Measurements from ENCODE around the gene LRRC55.
A peak's percentile ranks its signal among the peaks of the same experiment; 100 is the strongest.

LRRC55 gene

DNA sequence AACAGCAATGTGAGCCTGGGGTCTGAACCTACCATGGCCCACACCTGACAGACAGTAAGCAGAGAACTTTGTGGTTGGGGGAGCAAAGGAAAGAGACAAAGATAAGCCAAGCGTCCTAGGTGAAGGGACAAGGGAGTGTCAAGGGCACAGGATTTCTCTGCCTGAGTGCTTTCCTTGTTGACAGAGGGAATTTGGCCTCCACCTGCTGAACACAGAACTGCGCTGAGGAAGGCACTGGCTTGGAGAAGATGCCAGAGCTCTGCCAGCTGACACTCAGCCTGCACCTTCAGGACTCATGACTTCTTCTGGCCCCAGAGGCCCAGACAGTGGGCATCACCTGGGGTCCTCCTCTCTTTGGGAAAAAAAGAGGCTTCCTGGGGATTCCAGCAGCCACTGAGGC is 789 bp upstream of the LRRC55 start:
- no peak for DNase-seq
- H3K9ac ChIP-seq (ENCODE audit: low read length): no peak overlapping the region
- H3K79me1 ChIP-seq (ENCODE audit: low read length): no peaks in the 10 kb centered on the region
- H2BK120ac ChIP-seq (ENCODE audit: low read depth, low read length): no peak overlapping the region
- no peak overlapping the region for H4K5ac ChIP-seq (ENCODE audit: low read length)
- no peaks in the 10 kb centered on the region for H3K36me3 ChIP-seq (ENCODE audit: control insufficient read depth, insufficient read depth, low read length)
- H4K8ac ChIP-seq (ENCODE audit: low read depth, low read length): no peak overlapping the region
- H3K79me2 ChIP-seq (ENCODE audit: control insufficient read depth, insufficient read depth, low read length): no peaks in the 10 kb centered on the region
- no CpG with 5 or more reads among the region's 2 CpGs for WGBS (ENCODE audit: extremely low coverage, insufficient coverage, low lambda C conversion rate)
- no peak overlapping the region for H3K4ac ChIP-seq (ENCODE audit: low read depth, low read length)
- peaks cover 2% of the 10 kb centered on the region for H3K4me1 ChIP-seq (ENCODE audit: control insufficient read depth, low read depth, low read length)
- no peak overlapping the region for H3K27ac ChIP-seq (ENCODE audit: low read depth, low read length)
- H3K4me2 ChIP-seq (ENCODE audit: low read length): peak overlapping the region; percentile 87
- no peak overlapping the region for H3K4me3 ChIP-seq (ENCODE audit: low read length)
- no peak overlapping the region for H3K18ac ChIP-seq (ENCODE audit: low read length)
- no peak overlapping the region for H3K23ac ChIP-seq (ENCODE audit: low read length)
- H3K56ac ChIP-seq (ENCODE audit: low read length): peak overlapping the region; percentile 52
- no peak overlapping the region for H2BK5ac ChIP-seq (ENCODE audit: low read length)
- peak overlapping the region; percentile 46 for H2AK5ac ChIP-seq (ENCODE audit: low read length)
- no peaks in the 10 kb centered on the region for H3K27me3 ChIP-seq (ENCODE audit: insufficient read depth, low read length, poor library complexity)
- no peak overlapping the region for H2BK15ac ChIP-seq (replicated peaks; ENCODE audit: low read depth)

DNA sequence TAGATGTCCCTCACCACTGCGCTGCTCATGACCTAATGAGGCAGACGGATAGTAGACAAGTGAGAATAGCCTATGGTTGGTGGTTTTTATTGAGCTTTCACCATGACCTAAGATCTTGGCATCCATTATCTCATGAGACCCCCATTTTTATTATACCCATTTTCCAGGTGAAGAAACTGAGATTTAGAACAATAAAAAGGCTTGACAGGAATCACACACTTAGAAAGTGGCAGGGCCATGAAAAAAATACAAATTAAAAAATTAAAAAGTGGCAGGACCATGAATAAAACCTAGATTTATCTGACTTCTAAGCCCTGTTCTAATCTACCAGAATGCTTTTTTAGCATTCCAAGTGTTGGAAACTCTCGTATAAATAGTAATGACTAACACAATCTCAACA is 1.1 kb downstream of the LRRC55 start:
- Histone ChIP-seq H2BK15ac (replicated peaks; ENCODE audit: low read depth) (no peak overlapping the region), H3K4me2 (ENCODE audit: low read length) (no peak overlapping the region), H4K5ac (ENCODE audit: low read length) (no peak overlapping the region), H3K18ac (ENCODE audit: low read length) (no peak overlapping the region), H3K79me2 (ENCODE audit: control insufficient read depth, insufficient read depth, low read length) (no peaks in the 10 kb centered on the region), H3K23ac (ENCODE audit: low read length) (no peak overlapping the region), H3K56ac (ENCODE audit: low read length) (no peak overlapping the region), H3K9ac (ENCODE audit: low read length) (no peak overlapping the region), H3K36me3 (ENCODE audit: control insufficient read depth, insufficient read depth, low read length) (no peaks in the 10 kb centered on the region), H3K4me1 (ENCODE audit: control insufficient read depth, low read depth, low read length) (peaks cover 2% of the 10 kb centered on the region), H2BK120ac (ENCODE audit: low read depth, low read length) (no peak overlapping the region), H3K4me3 (ENCODE audit: low read length) (no peak overlapping the region), H2BK5ac (ENCODE audit: low read length) (no peak overlapping the region), H3K27ac (ENCODE audit: low read depth, low read length) (no peak overlapping the region), H3K4ac (ENCODE audit: low read depth, low read length) (no peak overlapping the region), H3K79me1 (ENCODE audit: low read length) (no peaks in the 10 kb centered on the region), H4K8ac (ENCODE audit: low read depth, low read length) (no peak overlapping the region), H3K27me3 (ENCODE audit: insufficient read depth, low read length, poor library complexity) (no peaks in the 10 kb centered on the region), H2AK5ac (ENCODE audit: low read length) (no peak overlapping the region)
- no CpG with 5 or more reads among the region's 3 CpGs for WGBS (ENCODE audit: extremely low coverage, insufficient coverage, low lambda C conversion rate)
- no peak for DNase-seq

DNA sequence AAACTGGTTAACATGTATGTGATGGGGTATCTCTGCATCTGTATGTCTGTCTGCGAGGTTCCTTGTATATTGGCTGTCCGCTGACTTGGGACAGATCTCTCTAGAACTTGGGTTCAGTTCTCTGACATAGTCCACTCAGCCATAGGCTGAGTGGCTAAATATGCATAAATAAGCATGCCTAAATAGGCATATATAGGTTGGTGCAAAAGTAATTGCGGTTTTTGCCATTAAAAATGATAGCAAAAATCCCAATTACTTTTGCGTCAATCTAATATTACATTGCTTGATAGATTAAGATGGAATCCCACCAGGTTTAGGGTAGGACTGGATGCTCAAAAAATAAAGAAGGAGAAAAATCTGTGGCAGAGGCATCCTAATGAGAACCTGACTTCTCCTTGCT is 8.8 kb downstream of the LRRC55 start:
- no peak for DNase-seq

DNA sequence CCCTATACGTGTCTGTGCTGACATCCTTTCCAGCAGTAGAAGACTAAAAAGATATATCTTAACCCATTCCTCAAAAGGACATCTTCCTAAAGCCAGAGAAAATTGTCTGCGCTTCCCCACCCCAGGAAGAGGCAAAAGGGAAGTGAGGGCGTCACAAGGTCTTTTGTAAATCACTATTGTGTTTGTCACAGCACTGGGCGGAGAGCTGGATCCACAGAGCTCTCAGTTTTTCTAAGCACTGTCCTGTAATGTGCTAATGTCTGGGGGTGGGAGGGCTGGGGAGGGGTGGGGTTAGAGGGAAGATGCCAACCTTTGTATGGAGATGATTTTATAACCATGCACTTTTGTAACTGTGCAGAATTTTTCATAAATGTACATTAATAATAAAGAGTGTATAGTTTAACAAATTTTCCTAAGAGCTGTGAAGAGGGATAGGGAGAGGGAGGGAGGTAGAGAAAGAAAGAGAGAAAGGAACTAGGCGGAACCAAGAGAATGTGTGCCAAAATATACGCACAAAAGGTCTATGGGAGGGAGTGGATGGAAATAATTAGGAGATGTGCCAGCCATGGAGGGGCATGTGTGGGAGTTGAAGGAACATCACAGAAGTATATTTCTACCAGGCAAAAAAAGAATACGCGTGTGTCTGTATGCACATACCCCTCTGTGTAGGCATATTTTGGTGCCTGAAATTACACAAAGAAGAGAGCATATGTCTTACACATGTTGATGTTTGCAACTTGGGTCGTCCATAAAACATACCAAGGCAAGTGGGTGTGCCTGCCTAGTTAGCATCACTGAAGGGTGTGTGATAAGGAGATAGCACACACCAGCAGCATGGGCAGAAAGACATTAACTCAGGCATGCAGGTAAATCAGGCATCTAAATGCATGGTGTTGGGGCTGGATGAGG is 9.8 kb downstream of the LRRC55 start:
- Histone ChIP-seq H3K9ac (ENCODE audit: low read length) (no peak overlapping the region), H2BK5ac (ENCODE audit: low read length) (no peak overlapping the region), H3K4me2 (ENCODE audit: low read length) (no peak overlapping the region), H2BK15ac (replicated peaks; ENCODE audit: low read depth) (no peak overlapping the region), H4K8ac (ENCODE audit: low read depth, low read length) (no peak overlapping the region), H2BK120ac (ENCODE audit: low read depth, low read length) (no peak overlapping the region), H3K4me3 (ENCODE audit: low read length) (no peak overlapping the region), H3K4me1 (ENCODE audit: control insufficient read depth, low read depth, low read length) (peaks cover 4% of the 10 kb centered on the region), H3K27me3 (ENCODE audit: insufficient read depth, low read length, poor library complexity) (no peaks in the 10 kb centered on the region), H3K18ac (ENCODE audit: low read length) (no peak overlapping the region), H3K56ac (ENCODE audit: low read length) (no peak overlapping the region), H3K79me1 (ENCODE audit: low read length) (no peaks in the 10 kb centered on the region), H2AK5ac (ENCODE audit: low read length) (no peak overlapping the region), H3K36me3 (ENCODE audit: control insufficient read depth, insufficient read depth, low read length) (no peaks in the 10 kb centered on the region), H3K79me2 (ENCODE audit: control insufficient read depth, insufficient read depth, low read length) (no peaks in the 10 kb centered on the region), H3K27ac (ENCODE audit: low read depth, low read length) (no peak overlapping the region), H3K4ac (ENCODE audit: low read depth, low read length) (no peak overlapping the region), H4K5ac (ENCODE audit: low read length) (no peak overlapping the region), H3K23ac (ENCODE audit: low read length) (no peak overlapping the region)
- DNase-seq: no peak
- no CpG with 5 or more reads among the region's 9 CpGs for WGBS (ENCODE audit: extremely low coverage, insufficient coverage, low lambda C conversion rate)

More for the DNA sequence above, 8.8 kb downstream of the LRRC55 start:
- Histone ChIP-seq H3K23ac (ENCODE audit: low read length) (no peak overlapping the region), H4K5ac (ENCODE audit: low read length) (no peak overlapping the region), H3K27ac (ENCODE audit: low read depth, low read length) (no peak overlapping the region), H2AK5ac (ENCODE audit: low read length) (no peak overlapping the region), H3K4me2 (ENCODE audit: low read length) (no peak overlapping the region), H3K36me3 (ENCODE audit: control insufficient read depth, insufficient read depth, low read length) (no peaks in the 10 kb centered on the region), H2BK15ac (replicated peaks; ENCODE audit: low read depth) (no peak overlapping the region), H2BK120ac (ENCODE audit: low read depth, low read length) (no peak overlapping the region), H3K4me1 (ENCODE audit: control insufficient read depth, low read depth, low read length) (peaks cover 4% of the 10 kb centered on the region), H3K79me2 (ENCODE audit: control insufficient read depth, insufficient read depth, low read length) (no peaks in the 10 kb centered on the region), H3K4me3 (ENCODE audit: low read length) (no peak overlapping the region), H3K9ac (ENCODE audit: low read length) (no peak overlapping the region), H2BK5ac (ENCODE audit: low read length) (no peak overlapping the region), H4K8ac (ENCODE audit: low read depth, low read length) (no peak overlapping the region), H3K27me3 (ENCODE audit: insufficient read depth, low read length, poor library complexity) (no peaks in the 10 kb centered on the region), H3K79me1 (ENCODE audit: low read length) (no peaks in the 10 kb centered on the region), H3K4ac (ENCODE audit: low read depth, low read length) (no peak overlapping the region), H3K56ac (ENCODE audit: low read length) (no peak overlapping the region), H3K18ac (ENCODE audit: low read length) (no peak overlapping the region)
- no CpG with 5 or more reads among the region's 4 CpGs for WGBS (ENCODE audit: extremely low coverage, insufficient coverage, low lambda C conversion rate)

DNA sequence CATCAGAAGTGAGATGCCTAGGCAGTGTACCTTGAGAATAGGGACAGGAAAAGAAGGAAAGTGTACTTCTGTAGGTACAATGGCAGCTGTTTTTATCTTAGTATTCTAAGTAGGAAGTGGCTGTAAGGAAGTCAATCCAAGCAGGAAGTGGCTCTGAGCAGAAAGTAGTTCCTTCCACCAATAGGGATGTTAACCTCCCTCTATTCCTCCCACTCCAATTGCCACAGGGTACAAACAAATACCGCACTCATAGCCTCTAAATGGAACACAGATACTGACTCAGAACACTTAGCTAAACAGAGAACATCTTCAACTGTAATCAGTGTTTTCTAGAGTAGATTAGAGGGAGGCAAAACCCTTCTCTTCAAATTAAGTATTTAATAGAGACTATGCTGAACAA is 10.6 kb downstream of the LRRC55 start:
- no peak overlapping the region for H3K56ac ChIP-seq (ENCODE audit: low read length)
- peaks cover 4% of the 10 kb centered on the region for H3K4me1 ChIP-seq (ENCODE audit: control insufficient read depth, low read depth, low read length)
- H2BK5ac ChIP-seq (ENCODE audit: low read length): no peak overlapping the region
- H3K9ac ChIP-seq (ENCODE audit: low read length): no peak overlapping the region
- H3K4me3 ChIP-seq (ENCODE audit: low read length): no peak overlapping the region
- no peak overlapping the region for H2BK120ac ChIP-seq (ENCODE audit: low read depth, low read length)
- no peak overlapping the region for H2AK5ac ChIP-seq (ENCODE audit: low read length)
- no peak overlapping the region for H3K4ac ChIP-seq (ENCODE audit: low read depth, low read length)
- no peak overlapping the region for H4K5ac ChIP-seq (ENCODE audit: low read length)
- no peak overlapping the region for H3K4me2 ChIP-seq (ENCODE audit: low read length)
- H3K23ac ChIP-seq (ENCODE audit: low read length): no peak overlapping the region
- H3K79me1 ChIP-seq (ENCODE audit: low read length): no peaks in the 10 kb centered on the region
- H3K79me2 ChIP-seq (ENCODE audit: control insufficient read depth, insufficient read depth, low read length): no peaks in the 10 kb centered on the region
- H2BK15ac ChIP-seq (replicated peaks; ENCODE audit: low read depth): no peak overlapping the region
- no CpG with 5 or more reads among the region's 1 CpG for WGBS (ENCODE audit: extremely low coverage, insufficient coverage, low lambda C conversion rate)
- DNase-seq: no peak
- H3K27me3 ChIP-seq (ENCODE audit: insufficient read depth, low read length, poor library complexity): no peaks in the 10 kb centered on the region
- no peak overlapping the region for H4K8ac ChIP-seq (ENCODE audit: low read depth, low read length)
- no peaks in the 10 kb centered on the region for H3K36me3 ChIP-seq (ENCODE audit: control insufficient read depth, insufficient read depth, low read length)
- H3K18ac ChIP-seq (ENCODE audit: low read length): no peak overlapping the region
- H3K27ac ChIP-seq (ENCODE audit: low read depth, low read length): no peak overlapping the region

DNA sequence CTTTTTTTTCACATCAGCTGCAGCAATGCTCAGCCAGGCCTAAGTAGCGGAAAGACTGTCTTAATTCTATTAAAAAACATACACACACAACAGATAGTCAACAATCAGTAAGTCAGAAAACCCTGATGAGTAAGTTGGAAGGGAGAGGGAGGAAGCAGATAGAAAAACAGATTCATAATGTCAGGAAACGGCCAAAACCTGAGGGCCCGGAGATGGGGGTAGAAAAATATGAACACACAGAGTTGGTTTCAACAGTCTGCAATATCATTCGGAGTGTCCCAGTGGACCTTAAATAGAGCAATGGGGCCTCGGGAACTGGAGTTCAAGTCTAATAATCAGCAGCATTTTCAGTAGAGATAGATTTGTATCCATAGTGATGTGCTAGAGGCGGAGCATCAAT is 14.8 kb downstream of the LRRC55 start:
- Histone ChIP-seq H3K4ac (ENCODE audit: low read depth, low read length) (no peak overlapping the region), H3K27me3 (ENCODE audit: insufficient read depth, low read length, poor library complexity) (no peaks in the 10 kb centered on the region), H3K18ac (ENCODE audit: low read length) (no peak overlapping the region), H3K79me1 (ENCODE audit: low read length) (no peaks in the 10 kb centered on the region), H3K27ac (ENCODE audit: low read depth, low read length) (no peak overlapping the region), H2AK5ac (ENCODE audit: low read length) (no peak overlapping the region), H3K9ac (ENCODE audit: low read length) (no peak overlapping the region), H3K56ac (ENCODE audit: low read length) (no peak overlapping the region), H2BK120ac (ENCODE audit: low read depth, low read length) (no peak overlapping the region), H4K5ac (ENCODE audit: low read length) (no peak overlapping the region), H3K79me2 (ENCODE audit: control insufficient read depth, insufficient read depth, low read length) (no peaks in the 10 kb centered on the region), H3K23ac (ENCODE audit: low read length) (no peak overlapping the region), H2BK5ac (ENCODE audit: low read length) (no peak overlapping the region), H3K4me3 (ENCODE audit: low read length) (no peak overlapping the region), H3K4me1 (ENCODE audit: control insufficient read depth, low read depth, low read length) (peaks cover 4% of the 10 kb centered on the region), H2BK15ac (replicated peaks; ENCODE audit: low read depth) (no peak overlapping the region), H3K36me3 (ENCODE audit: control insufficient read depth, insufficient read depth, low read length) (no peaks in the 10 kb centered on the region), H3K4me2 (ENCODE audit: low read length) (no peak overlapping the region), H4K8ac (ENCODE audit: low read depth, low read length) (no peak overlapping the region)
- no peak for DNase-seq
- no CpG with 5 or more reads among the region's 6 CpGs for WGBS (ENCODE audit: extremely low coverage, insufficient coverage, low lambda C conversion rate)

Data from mesendoderm (in vitro differentiated cells).